GM06990 (cell line): ENCODE results near the gene POLR1E.
"Not testable (repeated sequence)": the region's sequence is repeated elsewhere in the genome, so short reads cannot be mapped to it uniquely, and the experiment has no call there.

Source experiments
- DNase-seq: peaks from one replicate; pipeline ENCODE4 v3.0.0-alpha.2; 2011; ENCODE audit not compliant: insufficient read length; ENCODE audit errors: extremely low read depth
- H3K27me3 ChIP-seq: replicated peaks from 2 replicates; pipeline ENCODE4 v1.6.0; 2011; ENCODE audit warnings: low read length; ENCODE audit not compliant: control insufficient read depth, insufficient read depth
- H3K36me3 ChIP-seq: 2 replicates; pipeline ENCODE4 v1.5.1; 2011; ENCODE audit warnings: low read length; ENCODE audit not compliant: control insufficient read depth, insufficient read depth
- H3K4me3 ChIP-seq: replicated peaks from 2 replicates; pipeline ENCODE4 v1.5.1; 2011; ENCODE audit warnings: low read depth, mild to moderate bottlenecking, control low read depth, low read length
- TF ChIP-seq, protein P1 (sequence below): IDR thresholded peaks from 2 replicates; pipeline ENCODE4 v1.5.1; 2011; ENCODE audit warnings: low read length, control low read depth, mild to moderate bottlenecking, inconsistent platforms; ENCODE audit not compliant: insufficient read depth, poor library complexity, severe bottlenecking

Gene POLR1E

DNA sequence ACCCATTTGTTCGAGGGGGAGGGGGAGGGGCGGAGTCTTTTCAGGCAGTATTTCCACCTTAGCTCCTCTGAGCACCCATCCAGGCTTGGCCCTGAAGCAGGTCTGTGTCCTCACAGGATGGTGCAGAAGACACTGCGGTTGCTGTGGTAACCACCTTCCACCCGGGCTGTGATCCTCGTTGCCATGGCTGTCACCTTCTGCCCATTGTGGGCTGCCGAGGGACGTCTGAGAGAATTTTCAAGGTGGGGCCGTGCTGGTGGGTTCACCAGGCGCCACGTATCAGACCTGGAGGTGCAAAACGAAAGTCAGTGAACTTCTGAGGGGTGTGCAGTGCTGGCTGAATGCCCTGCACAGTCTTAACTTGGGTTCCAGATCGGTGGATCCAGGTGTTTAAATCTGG is 26.7 kb downstream of the POLR1E start:
- H3K36me3 ChIP-seq, result peaks cover 18% of the 10 kb centered on the region
- no peak for DNase-seq
- H3K27me3 ChIP-seq, result no peaks in the 10 kb centered on the region
- TF ChIP-seq, protein P1, sequence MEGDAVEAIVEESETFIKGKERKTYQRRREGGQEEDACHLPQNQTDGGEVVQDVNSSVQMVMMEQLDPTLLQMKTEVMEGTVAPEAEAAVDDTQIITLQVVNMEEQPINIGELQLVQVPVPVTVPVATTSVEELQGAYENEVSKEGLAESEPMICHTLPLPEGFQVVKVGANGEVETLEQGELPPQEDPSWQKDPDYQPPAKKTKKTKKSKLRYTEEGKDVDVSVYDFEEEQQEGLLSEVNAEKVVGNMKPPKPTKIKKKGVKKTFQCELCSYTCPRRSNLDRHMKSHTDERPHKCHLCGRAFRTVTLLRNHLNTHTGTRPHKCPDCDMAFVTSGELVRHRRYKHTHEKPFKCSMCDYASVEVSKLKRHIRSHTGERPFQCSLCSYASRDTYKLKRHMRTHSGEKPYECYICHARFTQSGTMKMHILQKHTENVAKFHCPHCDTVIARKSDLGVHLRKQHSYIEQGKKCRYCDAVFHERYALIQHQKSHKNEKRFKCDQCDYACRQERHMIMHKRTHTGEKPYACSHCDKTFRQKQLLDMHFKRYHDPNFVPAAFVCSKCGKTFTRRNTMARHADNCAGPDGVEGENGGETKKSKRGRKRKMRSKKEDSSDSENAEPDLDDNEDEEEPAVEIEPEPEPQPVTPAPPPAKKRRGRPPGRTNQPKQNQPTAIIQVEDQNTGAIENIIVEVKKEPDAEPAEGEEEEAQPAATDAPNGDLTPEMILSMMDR, result no peak
- no peak overlapping the region for H3K4me3 ChIP-seq

DNA sequence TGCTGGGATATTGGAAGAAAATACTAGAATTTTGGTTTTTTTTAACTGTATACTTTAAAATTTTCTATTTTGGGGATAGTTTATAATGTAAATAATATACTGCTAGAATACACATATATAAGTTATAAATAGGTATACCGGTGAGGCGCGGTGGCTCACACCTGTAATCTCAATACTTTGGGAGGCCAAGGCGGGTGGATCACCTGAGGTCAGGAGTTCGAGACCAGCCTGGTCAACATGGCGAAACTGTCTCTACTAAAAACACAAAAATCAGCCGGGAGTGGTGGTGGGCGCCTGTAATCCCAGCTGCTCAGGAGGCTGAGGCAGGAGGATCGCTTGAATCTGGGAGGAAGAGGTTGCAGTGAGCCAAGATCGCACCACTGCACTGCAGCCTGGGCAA is 28.7 kb downstream of the POLR1E start:
- peaks cover 24% of the 10 kb centered on the region for H3K36me3 ChIP-seq
- H3K4me3 ChIP-seq, DNase-seq, H3K27me3 ChIP-seq: not testable (repeated sequence)

DNA sequence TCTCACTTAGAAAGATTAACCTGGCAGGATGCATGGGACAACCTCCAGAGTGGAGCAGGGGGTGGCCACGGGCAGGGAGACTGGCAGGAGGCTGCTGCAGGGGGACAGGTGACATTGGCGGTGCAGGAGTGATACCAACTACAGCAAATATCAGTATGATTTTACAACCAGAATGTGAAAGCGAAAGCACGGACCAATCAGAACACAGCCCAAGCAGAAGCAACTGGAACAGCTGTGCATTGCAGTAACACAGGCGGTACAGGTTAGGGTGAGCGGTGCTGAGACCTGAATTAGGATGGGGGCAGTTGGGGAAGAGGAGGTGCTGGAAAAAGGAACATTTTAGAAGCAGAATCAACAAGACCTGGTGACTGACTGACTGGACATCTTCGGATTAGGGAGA is 29.3 kb downstream of the POLR1E start:
- H3K4me3 ChIP-seq, result no peak overlapping the region
- H3K27me3 ChIP-seq, result no peaks in the 10 kb centered on the region
- peaks cover 25% of the 10 kb centered on the region for H3K36me3 ChIP-seq
- TF ChIP-seq, protein P1, result no peak
- no peak for DNase-seq

DNA sequence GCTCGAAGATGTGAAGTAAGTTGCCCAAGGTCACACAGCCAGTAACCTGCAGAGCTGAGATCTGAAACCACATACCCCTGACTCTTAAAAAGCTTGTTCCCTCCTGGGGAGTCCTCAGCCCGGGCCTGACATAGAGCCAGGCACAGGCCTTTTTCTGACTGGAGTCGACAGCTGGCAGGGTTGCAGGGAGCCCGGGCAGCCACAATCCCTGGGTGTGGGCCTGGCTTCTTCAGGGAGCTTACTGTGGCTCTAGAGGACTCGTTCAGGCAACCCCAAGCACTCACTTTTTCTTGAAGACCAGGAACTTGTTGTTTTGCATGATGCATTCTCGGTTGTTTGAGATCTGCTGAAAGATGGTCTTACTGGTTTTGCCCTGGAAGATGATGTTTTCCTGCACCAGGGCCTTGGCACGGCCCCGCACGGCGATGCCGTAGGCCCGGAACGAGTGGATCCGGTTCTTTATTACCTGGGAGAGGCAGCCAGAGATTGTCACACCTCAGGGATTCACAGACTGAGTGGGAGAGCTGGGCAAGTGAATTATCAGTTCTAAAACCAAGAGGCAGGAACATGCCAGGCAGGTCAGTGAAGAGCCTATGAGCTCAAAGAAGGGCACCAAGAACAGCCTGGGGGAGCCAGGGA is 30.0 kb downstream of the POLR1E start:
- Histone ChIP-seq H3K36me3 (peaks cover 25% of the 10 kb centered on the region), H3K4me3 (no peak overlapping the region), H3K27me3 (no peaks in the 10 kb centered on the region)
- TF ChIP-seq, protein P1, result no peak
- no peak for DNase-seq

DNA sequence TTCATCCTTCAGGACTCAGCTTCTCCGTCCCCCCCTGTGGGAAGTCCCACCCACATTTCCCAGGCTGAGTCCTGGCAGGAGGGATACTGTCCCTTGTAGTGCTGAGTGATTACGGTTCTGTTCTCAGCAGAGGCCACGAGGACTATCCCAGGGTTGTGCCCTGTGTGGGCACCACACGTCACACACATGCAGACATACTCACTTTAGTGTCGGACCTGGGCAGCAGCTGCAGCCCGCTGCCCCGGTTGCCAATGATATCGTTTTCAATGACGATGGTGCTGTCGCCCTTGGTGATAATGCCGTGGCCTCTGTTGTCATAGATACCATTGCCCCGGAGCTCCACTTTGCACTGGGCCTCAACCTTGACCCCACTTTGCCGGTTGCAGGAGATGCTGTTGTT is 32.2 kb downstream of the POLR1E start:
- DNase-seq, result no peak
- TF ChIP-seq, protein P1, result no peak
- H3K27me3 ChIP-seq, result no peaks in the 10 kb centered on the region
- peaks cover 22% of the 10 kb centered on the region for H3K36me3 ChIP-seq
- H3K4me3 ChIP-seq, result no peak overlapping the region

DNA sequence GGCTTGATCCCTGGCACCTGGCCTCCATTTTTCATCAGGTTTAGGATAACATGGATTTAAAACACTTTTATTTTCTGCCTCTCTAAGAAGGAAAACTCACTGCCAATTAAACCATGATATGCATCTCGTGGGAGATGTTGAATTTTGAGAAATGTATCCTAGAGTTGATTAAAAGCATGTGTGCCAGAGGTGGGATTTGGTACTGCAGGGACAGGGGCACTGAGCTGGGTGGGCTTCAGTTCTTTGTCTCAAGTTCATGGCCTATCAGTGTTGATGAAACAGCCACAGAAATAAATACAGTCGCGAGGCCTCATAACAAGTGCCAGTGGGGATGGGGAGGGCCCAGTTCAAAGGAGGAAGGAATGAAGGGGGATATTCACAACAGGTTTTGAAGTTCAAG is 34.9 kb downstream of the POLR1E start:
- H3K4me3 ChIP-seq, result no peak overlapping the region
- H3K27me3 ChIP-seq, result no peaks in the 10 kb centered on the region
- peaks cover 35% of the 10 kb centered on the region for H3K36me3 ChIP-seq
- TF ChIP-seq, protein P1, result no peak
- no peak for DNase-seq
